CD14-positive monocyte (primary cell): ENCODE data around the gene LAMA4. TPM values are rescaled to one million over a fixed set of nuclear protein-coding genes. Genes with fewer than 3 reads are reported as not detected.

Experiments
- DNase-seq, 3 donors: peaks; one replicate each; pipeline ENCODE4 v3.0.0-alpha.2; 2011 to 2022
- H2AFZ ChIP-seq: 2 replicates; pipeline ENCODE4 v1.6.0; 2012; ENCODE audit warnings: mild to moderate bottlenecking, low read depth, low read length, inconsistent platforms; ENCODE audit not compliant: insufficient read depth, poor library complexity, severe bottlenecking
- H3K27ac ChIP-seq, 2 donors: 1 replicate in 1 of 2; 2 replicates in 1 of 2; pipeline ENCODE4 v1.5.1; 2012 to 2013; ENCODE audit warnings: low read length in 2 of 2, control low read depth in 1 of 2, inconsistent platforms in 1 of 2, low read depth in 1 of 2, mild to moderate bottlenecking in 1 of 2
- H3K27me3 ChIP-seq, 2 donors: one replicate each; pipeline versions ENCODE4 v1.6.0 to v1.6.1; 2011 to 2013; ENCODE audit warnings: low read length in 2 of 2; ENCODE audit not compliant: control insufficient read depth in 2 of 2, insufficient read depth in 2 of 2
- H3K36me3 ChIP-seq, 2 donors: replicated peaks in 1 of 2; 1 replicate in 1 of 2; 2 replicates in 1 of 2; pipeline versions ENCODE4 v1.5.1 to v1.6.1; 2012 to 2013; ENCODE audit warnings: low read length in 2 of 2, control low read depth in 1 of 2, inconsistent platforms in 1 of 2, mild to moderate bottlenecking in 1 of 2; ENCODE audit not compliant: insufficient read depth in 2 of 2, control insufficient read depth in 1 of 2
- H3K4me1 ChIP-seq, 2 donors: 1 replicate in 1 of 2; 2 replicates in 1 of 2; pipeline versions ENCODE4 v1.5.1 to v1.6.1; 2012 to 2013; ENCODE audit warnings: low read length in 2 of 2, control low read depth in 1 of 2, inconsistent platforms in 1 of 2, mild to moderate bottlenecking in 1 of 2, moderate library complexity in 1 of 2; ENCODE audit not compliant: insufficient read depth in 2 of 2, control insufficient read depth in 1 of 2
- H3K4me2 ChIP-seq: replicated peaks from 2 replicates; pipeline ENCODE3; 2012; ENCODE audit warnings: low read length, moderate library complexity, mild to moderate bottlenecking; ENCODE audit not compliant: poor library complexity, severe bottlenecking; ENCODE audit errors: extremely low read depth
- H3K4me3 ChIP-seq, 3 experiments: fragments of 200-600 bp in 1 of 3; sonication (generic) in 1 of 3; replicated peaks in 1 of 3; 1 replicate in 2 of 3; 2 replicates in 1 of 3; pipeline ENCODE4 v1.5.1; 2011 to 2013; ENCODE audit warnings: low read length in 3 of 3, mild to moderate bottlenecking in 3 of 3, control low read depth in 2 of 3, low read depth in 2 of 3, inconsistent platforms in 1 of 3, moderate library complexity in 1 of 3
- H3K79me2 ChIP-seq: 2 replicates; pipeline ENCODE4 v1.6.0; 2012; ENCODE audit warnings: mild to moderate bottlenecking, control low read depth, inconsistent platforms, low read length, moderate library complexity; ENCODE audit not compliant: insufficient read depth
- H3K9ac ChIP-seq: 2 replicates; pipeline ENCODE4 v1.6.0; 2017; ENCODE audit warnings: low read length, mild to moderate bottlenecking; ENCODE audit not compliant: insufficient read depth, poor library complexity, severe bottlenecking
- H3K9me3 ChIP-seq, 2 donors: replicated peaks in 1 of 2; 1 replicate in 1 of 2; 2 replicates in 1 of 2; pipeline versions ENCODE4 v1.5.1 to v1.6.1; 2012 to 2013; ENCODE audit warnings: low read length in 2 of 2, control low read depth in 1 of 2; ENCODE audit not compliant: control insufficient read depth in 1 of 2, insufficient read depth in 1 of 2
- H4K20me1 ChIP-seq: 2 replicates; pipeline ENCODE4 v1.6.0; 2012; ENCODE audit warnings: mild to moderate bottlenecking, low read length, control low read depth, moderate library complexity; ENCODE audit not compliant: insufficient read depth
- H3K27ac Mint-ChIP-seq, 7 donors: one replicate each; pipeline ENCODE4 v1.8.0; 2020; ENCODE audit warnings: mild to moderate bottlenecking in 7 of 7, mixed read lengths in 7 of 7, moderate library complexity in 6 of 7, inconsistent platforms in 2 of 7
- H3K27me3 Mint-ChIP-seq, 3 donors: one replicate each; pipeline ENCODE4 v1.8.0; 2021 to 2022; ENCODE audit warnings: low read depth in 3 of 3, mild to moderate bottlenecking in 3 of 3, mixed read lengths in 3 of 3, moderate library complexity in 3 of 3, inconsistent platforms in 1 of 3
- H3K36me3 Mint-ChIP-seq, 2 donors: one replicate each; pipeline ENCODE4 v1.8.0; 2020; ENCODE audit warnings: mixed read lengths in 2 of 2, inconsistent platforms in 1 of 2, mild to moderate bottlenecking in 1 of 2
- H3K4me1 Mint-ChIP-seq: one replicate; pipeline ENCODE4 v1.8.0; 2020; ENCODE audit warnings: mild to moderate bottlenecking, mixed read lengths
- H3K4me3 Mint-ChIP-seq, 2 donors: one replicate each; pipeline ENCODE4 v1.8.0; 2020; ENCODE audit warnings: mild to moderate bottlenecking in 2 of 2, mixed read lengths in 2 of 2, moderate library complexity in 1 of 2
- H3K9me3 Mint-ChIP-seq, 7 donors: one replicate each; pipeline ENCODE4 v1.8.0; 2020 to 2022; ENCODE audit warnings: mixed read lengths in 7 of 7, mild to moderate bottlenecking in 6 of 7, moderate library complexity in 6 of 7, inconsistent platforms in 2 of 7
- CTCF ChIP-seq: fragments of 200-600 bp; IDR thresholded peaks from one replicate; pipeline ENCODE4 v1.8.0; 2022; ENCODE audit warnings: antibody characterized with exemption, mild to moderate bottlenecking
- WGBS: methylation state at CpG from one replicate; pipeline ENCODE4 v1.1.5; 2013; ENCODE audit warnings: missing lambda C conversion rate; ENCODE audit not compliant: insufficient coverage; 5-methylcytosine and 5-hydroxymethylcytosine counted together
- intact Hi-C, 2 donors: fragments of 100-400 bp; cut with micrococcal nuclease; formaldehyde crosslinking; loops; one replicate each; pipeline versions ENCODE4 v1.15.0 to v1.15.1; 2023
- polyA plus RNA-seq, 3 donors: library from polyadenylated mRNA; depleted of rRNA in 1 of 3; unstranded in 2 of 3; stranded (reverse) in 1 of 3; fragments of 300-500 nt in 2 of 3; fragments of >200 nt in 1 of 3; fragmentation: Illumina TruSeq in 2 of 3; gene quantifications; 1 replicate in 2 of 3; 2 replicates in 1 of 3; pipeline ENCODE4 v1.2.3, GENCODE V29; 2012 to 2021

LAMA4 gene
- polyA plus RNA-seq, 3 donors: not detected

GRCh38 chr6:112087916-112088315 is 166.5 kb downstream of the LAMA4 start:
- 72% methylated on average over 2 of the region's 7 CpGs for WGBS
- Mint-ChIP-seq H3K9me3 (no peaks in the 10 kb centered on the region), H3K27ac (no peak overlapping the region), H3K27me3 (peaks cover 0 to 4% (median 3%) of the 10 kb centered on the region in 3 donors), H3K4me3 (no peak overlapping the region), H3K36me3 (no peaks in the 10 kb centered on the region), H3K4me1 (peaks cover 4% of the 10 kb centered on the region)
- peak overlapping the region; percentile 87 to 97 (median 92) for H3K4me3 ChIP-seq
- H2AFZ ChIP-seq: peak overlapping the region; percentile 91
- no peaks in the 10 kb centered on the region for H4K20me1 ChIP-seq
- peaks cover 9 to 12% of the 10 kb centered on the region in 2 donors for H3K4me1 ChIP-seq
- no peaks in the 10 kb centered on the region for H3K27me3 ChIP-seq
- no peak for TF ChIP-seq CTCF
- intact Hi-C loops: loop anchor here (5.0 to 10.0 kb wide), 2 partner anchors 74 to 77 kb away; no protein-coding TSS in a partner anchor
- no peaks in the 10 kb centered on the region for H3K79me2 ChIP-seq
- peak overlapping the region in 1 of 2 donors; percentile 76 for H3K27ac ChIP-seq
- peak overlapping the region; percentile 73 for H3K9ac ChIP-seq
- DNase-seq: no peak
- H3K36me3 ChIP-seq: no peaks in the 10 kb centered on the region
- H3K9me3 ChIP-seq: no peaks in the 10 kb centered on the region
- peak overlapping the region; percentile 82 for H3K4me2 ChIP-seq

DNA sequence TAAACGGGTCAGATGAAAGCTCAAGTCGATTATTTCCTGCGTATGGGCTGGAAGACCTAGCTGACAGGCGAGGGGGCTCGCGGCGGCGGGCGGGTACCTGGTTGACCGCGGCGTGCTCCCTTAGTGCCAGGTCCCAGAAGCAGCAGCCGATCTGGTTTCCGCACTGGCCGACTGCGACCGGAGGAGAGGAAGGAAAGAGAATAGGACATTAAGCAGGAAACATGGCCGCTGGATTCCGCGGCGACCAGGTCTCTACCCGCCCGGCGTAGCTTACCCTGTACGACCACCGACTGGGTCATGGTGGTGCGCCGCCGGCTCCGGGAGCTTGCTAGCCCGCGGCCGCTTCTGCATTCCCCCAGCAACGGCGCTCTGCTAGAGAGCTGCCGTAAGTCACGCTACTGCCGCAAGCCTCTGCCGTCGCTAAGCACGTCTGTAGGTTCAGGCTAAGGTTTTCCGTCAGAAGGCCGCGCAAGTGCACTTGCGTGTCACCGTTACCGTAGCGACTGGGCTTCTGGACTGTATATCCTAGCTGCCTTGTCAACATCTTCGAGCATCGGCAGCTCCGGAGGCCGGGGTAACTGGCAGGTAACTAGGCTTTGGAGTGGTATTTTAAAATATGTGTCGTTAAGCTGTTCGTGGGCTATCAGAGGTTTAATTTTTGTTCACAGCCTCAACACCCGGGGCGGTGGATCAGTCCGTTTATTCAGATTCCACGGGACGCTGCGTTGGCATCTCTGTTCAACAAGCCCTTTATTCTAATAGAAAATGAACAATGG is 167.0 kb downstream of the LAMA4 start, which contains the start of the genes FAM229B and TUBE1:
Gene FAM229B, plus strand, starts transcription at position 456 of the 776 bp plus-strand sequence. CDS start 11,693 bp downstream, outside the sequence.
Gene TUBE1, minus strand, starts transcription at position 347 of the 776 bp plus-strand sequence. Its CDS starts 48 bp downstream, at position 299.
- Histone ChIP-seq H3K79me2 (no peaks in the 10 kb centered on the region), H3K4me1 (peaks cover 9 to 12% of the 10 kb centered on the region in 2 donors), H4K20me1 (no peaks in the 10 kb centered on the region), H3K27ac (peak within 1 kb of the TSS; percentile 59 to 76), H3K9me3 (no peaks in the 10 kb centered on the region), H3K4me2 (peak within 1 kb of the TSS; percentile 82), H3K9ac (peak within 1 kb of the TSS; percentile 73), H3K4me3 (peak within 1 kb of the TSS; percentile 87 to 97 (median 92)), H2AFZ (peak within 1 kb of the TSS; percentile 91), H3K36me3 (no peaks in the 10 kb centered on the region), H3K27me3 (no peaks in the 10 kb centered on the region)
- TF ChIP-seq CTCF: no peak
- Mint-ChIP-seq H3K36me3 (no peaks in the 10 kb centered on the region), H3K4me1 (peaks cover 4% of the 10 kb centered on the region), H3K9me3 (no peaks in the 10 kb centered on the region), H3K4me3 (no peak within 1 kb of the TSS), H3K27ac (no peak within 1 kb of the TSS), H3K27me3 (peaks cover 0 to 4% (median 3%) of the 10 kb centered on the region in 3 donors)
- intact Hi-C loops: loop anchor here (5.0 to 10.0 kb wide), 2 partner anchors 75 to 77 kb away; no protein-coding TSS in a partner anchor
- peak; percentile 90 to 92 (median 91) for DNase-seq
- 0% methylated on average over 50 of the region's 60 CpGs for WGBS
